Stimulated activated CD4-positive, alpha-beta T cell treated with anti-CD3 and anti-CD28 coated beads, Interleukin-15, amount 100 ng/mL, for 1 hour (primary cell): ENCODE results near the gene PIP4K2B.
A peak's percentile ranks its signal among the peaks of the same experiment; 100 is the strongest.

Source experiments
- DNase-seq, 2 donors: peaks; one replicate each; pipeline ENCODE4 v3.0.0-alpha.2; 2020; ENCODE audit warnings: low read depth in 1 of 2, low spot score in 1 of 2

The PIP4K2B gene

GRCh38 chr17:38779965-38780752 lies 19.2 kb downstream of the PIP4K2B start:
- no peak for DNase-seq

GRCh38 chr17:38777641-38778250 lies 21.6 kb downstream of the PIP4K2B start:
- no peak for DNase-seq

GRCh38 chr17:38773258-38773657 lies 26.1 kb downstream of the PIP4K2B start:
- no peak for DNase-seq

GRCh38 chr17:38768417-38768816 lies 30.9 kb downstream of the PIP4K2B start:
- no peak for DNase-seq

- no peak for DNase-seq
These were observed 33.0 kb downstream of the PIP4K2B start for GRCh38 chr17:38766341-38766740.

- no peak for DNase-seq
These were observed 37.1 kb downstream of the PIP4K2B start for GRCh38 chr17:38762231-38762630.

GRCh38 chr17:38761612-38762011 lies 37.7 kb downstream of the PIP4K2B start:
- DNase-seq: no peak

GRCh38 chr17:38753071-38753506 lies 46.3 kb downstream of the PIP4K2B start:
- no peak for DNase-seq

GRCh38 chr17:38752308-38753070 lies 46.9 kb downstream of the PIP4K2B start, which contains the start of gene PSMB3:
TSS of gene PSMB3 (plus strand) at chr17:38752741. CDS start at chr17:38752827, 86 bp downstream.
- peak; percentile 87 to 92 for DNase-seq

GRCh38 chr17:38751808-38752307 lies 47.5 kb downstream of the PIP4K2B start:
- DNase-seq: peak; percentile 68 to 85

- no peak for DNase-seq
These were observed 48.1 kb downstream of the PIP4K2B start for GRCh38 chr17:38751144-38751807.

- no peak for DNase-seq
These were observed 48.8 kb downstream of the PIP4K2B start for GRCh38 chr17:38750312-38751121.

- DNase-seq: no peak
These were observed 49.4 kb downstream of the PIP4K2B start for GRCh38 chr17:38750044-38750311.

GRCh38 chr17:38749223-38750043 lies 49.9 kb downstream of the PIP4K2B start:
- no peak for DNase-seq

GRCh38 chr17:38748892-38749222 lies 50.5 kb downstream of the PIP4K2B start:
- DNase-seq: no peak

GRCh38 chr17:38748149-38748891 lies 51.0 kb downstream of the PIP4K2B start, which contains the start of gene PCGF2:
TSS of gene PCGF2 (minus strand) at chr17:38748336. CDS start at chr17:38740402, 7,934 bp downstream.
- no peak for DNase-seq

GRCh38 chr17:38747463-38748148 lies 51.8 kb downstream of the PIP4K2B start:
- no peak for DNase-seq

GRCh38 chr17:38746849-38747462 lies 52.4 kb downstream of the PIP4K2B start:
- no peak for DNase-seq
